Transverse colon (tissue), 4 donors: ENCODE measurements around the gene PSD.
A peak's percentile ranks its signal among the peaks of the same experiment; 100 is the strongest.

Source experiments
- CTCF ChIP-seq, 5 experiments: fragments of 200-600 bp in 3 of 5; fragments of 450-650 bp in 2 of 5; sonication (generic) in 3 of 5; IDR thresholded peaks; 1 replicate in 2 of 5; 2 replicates in 3 of 5; pipeline ENCODE4 v1.5.1; 2016 to 2017; ENCODE audit warnings: antibody characterized with exemption in 5 of 5, inconsistent platforms in 3 of 5, mild to moderate bottlenecking in 2 of 5, moderate library complexity in 1 of 5
- EP300 ChIP-seq: sonication (generic); formaldehyde crosslinking; IDR thresholded peaks from one replicate; pipeline ENCODE4 v1.6.1; 2017; ENCODE audit warnings: antibody characterized with exemption, low read depth
- POLR2A ChIP-seq: fragments of 450-650 bp; IDR thresholded peaks from one replicate; pipeline ENCODE4 v1.6.1; 2016; ENCODE audit warnings: antibody characterized with exemption, mild to moderate bottlenecking, moderate library complexity
- POLR2AphosphoS5 ChIP-seq, 3 donors: sonication (generic); formaldehyde crosslinking; IDR thresholded peaks; one replicate each; pipeline ENCODE4 v1.6.1; 2016; ENCODE audit warnings: antibody characterized with exemption in 3 of 3

- TF ChIP-seq CTCF (IDR thresholded peaks at IDR 0.05) (peak in 4 of 5 experiments; percentile 4 to 99 (median 98)), POLR2A (peak; percentile 85), EP300 (peak; percentile 50), POLR2AphosphoS5 (IDR thresholded peaks at IDR 0.05) (peak; percentile 74 to 93 (median 81))
Observed at GRCh38 chr10:102394079-102394800, 24.3 kb downstream of the PSD start.
